ENCODE data around the gene BPHL. TPM values are rescaled to one million over a fixed set of nuclear protein-coding genes. Genes with fewer than 3 reads are reported as not detected.

Gene BPHL
- polyA plus RNA-seq, 1 of the 3 experiments (the other 2 are of a cell fraction) = 21.7 TPM

DNA sequence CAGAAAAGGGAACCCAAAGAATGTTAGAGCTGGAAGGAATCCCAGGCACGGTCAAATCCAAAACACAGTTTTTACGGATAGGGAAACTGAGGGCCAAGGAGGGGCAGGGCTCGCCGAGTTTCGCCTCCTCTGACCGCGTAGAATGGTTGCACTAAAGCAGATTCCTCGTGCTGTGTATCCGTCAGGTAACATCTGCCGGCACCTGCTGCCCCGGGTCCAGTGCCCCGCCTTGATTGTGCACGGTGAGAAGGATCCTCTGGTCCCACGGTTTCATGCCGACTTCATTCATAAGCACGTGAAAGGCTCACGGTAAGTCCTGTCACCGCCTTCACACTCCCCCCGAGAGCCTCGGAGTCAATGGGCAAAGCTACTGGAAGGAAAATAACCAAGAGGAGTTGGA is 21.7 kb downstream of the BPHL start:
- no peaks in the 10 kb centered on the region for H3K9me3 ChIP-seq
- no peak overlapping the region for H2AFZ ChIP-seq (ENCODE audit: low read depth)
- H3K4me1 ChIP-seq (ENCODE audit: control insufficient read depth in 1 of 2, insufficient read depth in 2 of 2, low read depth in 1 of 2, low read length in 1 of 2) = no peaks in the 10 kb centered on the region
- H3K79me2 ChIP-seq (ENCODE audit: insufficient read depth) = no peaks in the 10 kb centered on the region
- 98% methylated on average over 15 of the region's 20 CpGs for WGBS (ENCODE audit: low lambda C conversion rate)
- H3K27me3 ChIP-seq (ENCODE audit: insufficient read depth) = no peaks in the 10 kb centered on the region
- H3K36me3 ChIP-seq (replicated peaks in 1 of 2; ENCODE audit: control insufficient read depth in 1 of 2, insufficient read depth in 2 of 2, low read length in 1 of 2) = peaks cover 25 to 59% of the 10 kb centered on the region in 2 experiments
- peaks cover 6% of the 10 kb centered on the region for H3F3A ChIP-seq (replicated peaks; ENCODE audit: insufficient read depth)
- H3K4me2 ChIP-seq = no peak overlapping the region
- DNase-seq = no peak
- TF ChIP-seq, protein P1, sequence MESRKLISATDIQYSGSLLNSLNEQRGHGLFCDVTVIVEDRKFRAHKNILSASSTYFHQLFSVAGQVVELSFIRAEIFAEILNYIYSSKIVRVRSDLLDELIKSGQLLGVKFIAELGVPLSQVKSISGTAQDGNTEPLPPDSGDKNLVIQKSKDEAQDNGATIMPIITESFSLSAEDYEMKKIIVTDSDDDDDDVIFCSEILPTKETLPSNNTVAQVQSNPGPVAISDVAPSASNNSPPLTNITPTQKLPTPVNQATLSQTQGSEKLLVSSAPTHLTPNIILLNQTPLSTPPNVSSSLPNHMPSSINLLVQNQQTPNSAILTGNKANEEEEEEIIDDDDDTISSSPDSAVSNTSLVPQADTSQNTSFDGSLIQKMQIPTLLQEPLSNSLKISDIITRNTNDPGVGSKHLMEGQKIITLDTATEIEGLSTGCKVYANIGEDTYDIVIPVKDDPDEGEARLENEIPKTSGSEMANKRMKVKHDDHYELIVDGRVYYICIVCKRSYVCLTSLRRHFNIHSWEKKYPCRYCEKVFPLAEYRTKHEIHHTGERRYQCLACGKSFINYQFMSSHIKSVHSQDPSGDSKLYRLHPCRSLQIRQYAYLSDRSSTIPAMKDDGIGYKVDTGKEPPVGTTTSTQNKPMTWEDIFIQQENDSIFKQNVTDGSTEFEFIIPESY (IDR thresholded peaks at IDR 0.05; ENCODE audit: borderline replicate concordance, low read depth) = no peak
- TF ChIP-seq YY1 (IDR thresholded peaks at IDR 0.05; ENCODE audit: low read depth) (no peak), TAF1 (IDR thresholded peaks at IDR 0.05; ENCODE audit: borderline replicate concordance, low read depth, low read length) (no peak), GABPA (IDR thresholded peaks at IDR 0.05; ENCODE audit: low read depth) (no peak), CHD2 (IDR thresholded peaks at IDR 0.05; ENCODE audit: low read length, partially characterized antibody) (no peak), NFIC (IDR thresholded peaks at IDR 0.05; ENCODE audit: borderline replicate concordance) (no peak), ELF1 (IDR thresholded peaks at IDR 0.05) (no peak), MEF2A (IDR thresholded peaks at IDR 0.05; ENCODE audit: borderline replicate concordance, low read depth) (no peak), RFX5 (IDR thresholded peaks at IDR 0.05; ENCODE audit: low read length) (no peak)
- TF ChIP-seq, protein P2, sequence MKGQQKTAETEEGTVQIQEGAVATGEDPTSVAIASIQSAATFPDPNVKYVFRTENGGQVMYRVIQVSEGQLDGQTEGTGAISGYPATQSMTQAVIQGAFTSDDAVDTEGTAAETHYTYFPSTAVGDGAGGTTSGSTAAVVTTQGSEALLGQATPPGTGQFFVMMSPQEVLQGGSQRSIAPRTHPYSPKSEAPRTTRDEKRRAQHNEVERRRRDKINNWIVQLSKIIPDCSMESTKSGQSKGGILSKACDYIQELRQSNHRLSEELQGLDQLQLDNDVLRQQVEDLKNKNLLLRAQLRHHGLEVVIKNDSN (IDR thresholded peaks at IDR 0.05; ENCODE audit: borderline replicate concordance, low read depth) = no peak
- TF ChIP-seq, protein P3, sequence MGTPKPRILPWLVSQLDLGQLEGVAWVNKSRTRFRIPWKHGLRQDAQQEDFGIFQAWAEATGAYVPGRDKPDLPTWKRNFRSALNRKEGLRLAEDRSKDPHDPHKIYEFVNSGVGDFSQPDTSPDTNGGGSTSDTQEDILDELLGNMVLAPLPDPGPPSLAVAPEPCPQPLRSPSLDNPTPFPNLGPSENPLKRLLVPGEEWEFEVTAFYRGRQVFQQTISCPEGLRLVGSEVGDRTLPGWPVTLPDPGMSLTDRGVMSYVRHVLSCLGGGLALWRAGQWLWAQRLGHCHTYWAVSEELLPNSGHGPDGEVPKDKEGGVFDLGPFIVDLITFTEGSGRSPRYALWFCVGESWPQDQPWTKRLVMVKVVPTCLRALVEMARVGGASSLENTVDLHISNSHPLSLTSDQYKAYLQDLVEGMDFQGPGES (IDR thresholded peaks at IDR 0.05; ENCODE audit: low read depth, low read length) = no peak
- TF ChIP-seq, protein P4, sequence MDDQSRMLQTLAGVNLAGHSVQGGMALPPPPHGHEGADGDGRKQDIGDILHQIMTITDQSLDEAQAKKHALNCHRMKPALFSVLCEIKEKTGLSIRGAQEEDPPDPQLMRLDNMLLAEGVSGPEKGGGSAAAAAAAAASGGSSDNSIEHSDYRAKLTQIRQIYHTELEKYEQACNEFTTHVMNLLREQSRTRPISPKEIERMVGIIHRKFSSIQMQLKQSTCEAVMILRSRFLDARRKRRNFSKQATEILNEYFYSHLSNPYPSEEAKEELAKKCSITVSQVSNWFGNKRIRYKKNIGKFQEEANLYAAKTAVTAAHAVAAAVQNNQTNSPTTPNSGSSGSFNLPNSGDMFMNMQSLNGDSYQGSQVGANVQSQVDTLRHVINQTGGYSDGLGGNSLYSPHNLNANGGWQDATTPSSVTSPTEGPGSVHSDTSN (IDR thresholded peaks at IDR 0.05) = no peak
- no peak overlapping the region for H3K9ac ChIP-seq
- no peaks in the 10 kb centered on the region for H3K9me2 ChIP-seq
- no peak overlapping the region for H3K4me3 ChIP-seq (ENCODE audit: low read depth in 2 of 2, low read length in 1 of 2)
- ChIA-PET CTCF (interaction anchor here (1.0 to 1.7 kb wide), 5 partner anchors 14 to 592 kb away, joined by 3 to 6 read pairs (median 4); no protein-coding TSS in a partner anchor), POLR2A (interaction anchor here (1.0 kb wide), 1 partner anchor 17 kb away, joined by 3 read pairs; the partner anchor contains the start of gene TUBB2A)
- no peak overlapping the region for H3K27ac ChIP-seq (ENCODE audit: low read depth in 2 of 2, low read length in 1 of 2)
- no peaks in the 10 kb centered on the region for H4K20me1 ChIP-seq (ENCODE audit: insufficient read depth)

DNA sequence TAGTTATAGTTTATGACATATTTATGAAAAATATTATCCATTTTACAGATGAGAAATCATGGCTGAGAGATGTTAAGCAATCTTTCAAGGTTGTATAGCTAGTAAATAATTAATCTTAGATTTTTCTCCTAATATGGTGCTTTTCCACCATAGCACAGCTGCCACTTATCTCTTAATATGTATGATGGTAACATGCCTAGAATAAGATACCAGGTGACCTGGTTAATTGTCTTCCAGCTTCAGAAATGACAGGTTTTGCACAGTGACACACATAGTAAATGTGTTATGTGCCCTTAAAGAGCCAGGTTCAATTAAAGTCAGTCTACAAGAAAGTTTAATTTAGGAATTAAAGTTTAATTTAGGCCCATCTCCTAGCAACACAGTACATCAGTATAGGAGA is 24.0 kb downstream of the BPHL start:
- Histone ChIP-seq H3K36me3 (replicated peaks in 1 of 2; ENCODE audit: control insufficient read depth in 1 of 2, insufficient read depth in 2 of 2, low read length in 1 of 2) (peaks cover 22 to 47% of the 10 kb centered on the region in 2 experiments), H3F3A (replicated peaks; ENCODE audit: insufficient read depth) (peaks cover 6% of the 10 kb centered on the region), H4K20me1 (ENCODE audit: insufficient read depth) (no peaks in the 10 kb centered on the region), H3K27me3 (ENCODE audit: insufficient read depth) (no peaks in the 10 kb centered on the region), H3K9me3 (no peaks in the 10 kb centered on the region), H3K4me2 (no peak overlapping the region), H3K4me3 (ENCODE audit: low read depth in 2 of 2, low read length in 1 of 2) (no peak overlapping the region), H3K79me2 (ENCODE audit: insufficient read depth) (no peaks in the 10 kb centered on the region), H2AFZ (ENCODE audit: low read depth) (no peak overlapping the region), H3K9me2 (no peaks in the 10 kb centered on the region), H3K9ac (no peak overlapping the region), H3K27ac (ENCODE audit: low read depth in 2 of 2, low read length in 1 of 2) (no peak overlapping the region), H3K4me1 (ENCODE audit: control insufficient read depth in 1 of 2, insufficient read depth in 2 of 2, low read depth in 1 of 2, low read length in 1 of 2) (no peaks in the 10 kb centered on the region)
- no peak for DNase-seq
- CTCF ChIA-PET = interaction anchor here (0.9 kb wide), 1 partner anchor 137 kb away, joined by 3 read pairs; no protein-coding TSS in a partner anchor
- POLR2A ChIA-PET = interaction anchor here (1.0 kb wide), 1 partner anchor 117 kb away, joined by 3 read pairs; the partner anchor contains the start of gene PSMG4
- TF ChIP-seq POLR2AphosphoS5 (IDR thresholded peaks at IDR 0.05; ENCODE audit: low read depth, low read length) (no peak), FOSL2 (IDR thresholded peaks at IDR 0.05; ENCODE audit: borderline replicate concordance, low read depth) (no peak), SIN3A (IDR thresholded peaks at IDR 0.05; ENCODE audit: borderline replicate concordance, low read depth, low read length) (no peak)
- TF ChIP-seq, protein P2 (IDR thresholded peaks at IDR 0.05; ENCODE audit: borderline replicate concordance, low read depth) = no peak
- TF ChIP-seq, protein P5, sequence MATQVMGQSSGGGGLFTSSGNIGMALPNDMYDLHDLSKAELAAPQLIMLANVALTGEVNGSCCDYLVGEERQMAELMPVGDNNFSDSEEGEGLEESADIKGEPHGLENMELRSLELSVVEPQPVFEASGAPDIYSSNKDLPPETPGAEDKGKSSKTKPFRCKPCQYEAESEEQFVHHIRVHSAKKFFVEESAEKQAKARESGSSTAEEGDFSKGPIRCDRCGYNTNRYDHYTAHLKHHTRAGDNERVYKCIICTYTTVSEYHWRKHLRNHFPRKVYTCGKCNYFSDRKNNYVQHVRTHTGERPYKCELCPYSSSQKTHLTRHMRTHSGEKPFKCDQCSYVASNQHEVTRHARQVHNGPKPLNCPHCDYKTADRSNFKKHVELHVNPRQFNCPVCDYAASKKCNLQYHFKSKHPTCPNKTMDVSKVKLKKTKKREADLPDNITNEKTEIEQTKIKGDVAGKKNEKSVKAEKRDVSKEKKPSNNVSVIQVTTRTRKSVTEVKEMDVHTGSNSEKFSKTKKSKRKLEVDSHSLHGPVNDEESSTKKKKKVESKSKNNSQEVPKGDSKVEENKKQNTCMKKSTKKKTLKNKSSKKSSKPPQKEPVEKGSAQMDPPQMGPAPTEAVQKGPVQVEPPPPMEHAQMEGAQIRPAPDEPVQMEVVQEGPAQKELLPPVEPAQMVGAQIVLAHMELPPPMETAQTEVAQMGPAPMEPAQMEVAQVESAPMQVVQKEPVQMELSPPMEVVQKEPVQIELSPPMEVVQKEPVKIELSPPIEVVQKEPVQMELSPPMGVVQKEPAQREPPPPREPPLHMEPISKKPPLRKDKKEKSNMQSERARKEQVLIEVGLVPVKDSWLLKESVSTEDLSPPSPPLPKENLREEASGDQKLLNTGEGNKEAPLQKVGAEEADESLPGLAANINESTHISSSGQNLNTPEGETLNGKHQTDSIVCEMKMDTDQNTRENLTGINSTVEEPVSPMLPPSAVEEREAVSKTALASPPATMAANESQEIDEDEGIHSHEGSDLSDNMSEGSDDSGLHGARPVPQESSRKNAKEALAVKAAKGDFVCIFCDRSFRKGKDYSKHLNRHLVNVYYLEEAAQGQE (IDR thresholded peaks at IDR 0.05; ENCODE audit: low read depth, low read length) = no peak
- TF ChIP-seq, protein P6, sequence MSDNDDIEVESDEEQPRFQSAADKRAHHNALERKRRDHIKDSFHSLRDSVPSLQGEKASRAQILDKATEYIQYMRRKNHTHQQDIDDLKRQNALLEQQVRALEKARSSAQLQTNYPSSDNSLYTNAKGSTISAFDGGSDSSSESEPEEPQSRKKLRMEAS (IDR thresholded peaks at IDR 0.05; ENCODE audit: low read depth) = no peak

Measured in SK-N-SH (cell line).